Fibroblast of lung (primary cell): Measurements from ENCODE around the gene N4BP3. TPM values are rescaled to one million over a fixed set of nuclear protein-coding genes. Genes with fewer than 3 reads are reported as not detected.

Experiments used
- DNase-seq, 2 donors: peaks; one replicate each; pipeline versions ENCODE4 v3.0.0 to v3.0.0-alpha.2; 2010; ENCODE audit warnings: low read depth in 2 of 2
- H2AFZ ChIP-seq: 2 replicates; pipeline ENCODE4 v1.5.1; 2012; ENCODE audit warnings: low read length, control low read depth, inconsistent platforms
- H3K27ac ChIP-seq: 2 replicates; pipeline ENCODE4 v1.5.1; 2011; ENCODE audit warnings: low read length, control low read depth; ENCODE audit not compliant: insufficient read depth
- H3K27me3 ChIP-seq: 2 replicates; pipeline ENCODE4 v1.5.1; 2011; ENCODE audit warnings: mild to moderate bottlenecking, low read length; ENCODE audit not compliant: control insufficient read depth, insufficient read depth
- H3K36me3 ChIP-seq: 2 replicates; pipeline ENCODE4 v1.5.1; 2011; ENCODE audit warnings: low read length; ENCODE audit not compliant: control insufficient read depth, insufficient read depth
- H3K4me1 ChIP-seq: 2 replicates; pipeline ENCODE4 v1.5.1; 2011; ENCODE audit warnings: low read length; ENCODE audit not compliant: control insufficient read depth, insufficient read depth; ENCODE audit errors: extremely low read depth
- H3K4me2 ChIP-seq: 2 replicates; pipeline ENCODE4 v1.5.1; 2011; ENCODE audit warnings: low read length, control low read depth; ENCODE audit not compliant: insufficient read depth; ENCODE audit errors: extremely low read depth
- H3K4me3 ChIP-seq, 4 experiments: fragments of 200-600 bp in 1 of 4; sonication (generic) in 1 of 4; replicated peaks in 1 of 4; 2 replicates each; pipeline ENCODE4 v1.5.1; 2011 to 2016; ENCODE audit warnings: low read length in 4 of 4, low read depth in 3 of 4, mild to moderate bottlenecking in 3 of 4, control low read depth in 2 of 4, inconsistent platforms in 1 of 4, mixed read lengths in 1 of 4; ENCODE audit not compliant: insufficient read depth in 1 of 4; ENCODE audit errors: control extremely low read depth in 1 of 4
- H3K79me2 ChIP-seq: 2 replicates; pipeline ENCODE4 v1.5.1; 2012; ENCODE audit warnings: mild to moderate bottlenecking, low read length, inconsistent platforms; ENCODE audit not compliant: control insufficient read depth, insufficient read depth
- H3K9ac ChIP-seq: 2 replicates; pipeline ENCODE4 v1.5.1; 2011; ENCODE audit warnings: mild to moderate bottlenecking, low read length, control low read depth; ENCODE audit not compliant: insufficient read depth
- H3K9me3 ChIP-seq: 2 replicates; pipeline ENCODE4 v1.5.1; 2012; ENCODE audit warnings: low read depth, low read length; ENCODE audit not compliant: control insufficient read depth, insufficient read depth
- H4K20me1 ChIP-seq: 2 replicates; pipeline ENCODE4 v1.5.1; 2011; ENCODE audit warnings: low read length; ENCODE audit not compliant: control insufficient read depth, insufficient read depth; ENCODE audit errors: extremely low read depth
- CTCF ChIP-seq, 2 donors: IDR thresholded peaks in 1 of 2; conservative IDR thresholded peaks in 1 of 2; 1 replicate in 1 of 2; 2 replicates in 1 of 2; pipeline ENCODE4 v1.5.1; 2011 to 2012; ENCODE audit warnings: low read length in 2 of 2, control low read depth in 1 of 2, inconsistent platforms in 1 of 2, low read depth in 1 of 2, mild to moderate bottlenecking in 1 of 2
- EZH2 ChIP-seq: IDR thresholded peaks from 2 replicates; pipeline ENCODE4 v1.5.1; 2012; ENCODE audit warnings: low read length, control low read depth, mild to moderate bottlenecking; ENCODE audit errors: missing control alignments
- polyA plus RNA-seq, 2 donors: library from polyadenylated mRNA; depleted of rRNA in 1 of 2; stranded (reverse) in 1 of 2; unstranded in 1 of 2; fragments of >200 nt; gene quantifications; 2 replicates each; pipeline ENCODE4 v1.2.1, GENCODE V29; 2011 to 2012; ENCODE audit warnings: missing spikeins in 1 of 2
- total RNA-seq: library from RNA; depleted of rRNA; stranded (reverse); fragments of >200 nt; gene quantifications from 2 replicates; pipeline ENCODE4 v1.2.1, GENCODE V29; 2014

Gene N4BP3
- total and polyA plus RNA-seq, 2 donors (not counting 1 experiment from before 2014, with no cell fraction given) = 0.19 to 0.83 TPM

- Histone ChIP-seq H3K27me3 (peaks cover 14% of the 10 kb centered on the region), H3K4me1 (peaks cover 2% of the 10 kb centered on the region), H2AFZ (no peak overlapping the region), H3K79me2 (no peaks in the 10 kb centered on the region), H3K4me2 (no peak overlapping the region), H3K9me3 (no peaks in the 10 kb centered on the region), H3K36me3 (no peaks in the 10 kb centered on the region), H4K20me1 (no peaks in the 10 kb centered on the region), H3K4me3 (no peak overlapping the region), H3K27ac (no peak overlapping the region), H3K9ac (no peak overlapping the region)
- no peak for DNase-seq
- TF ChIP-seq EZH2 = no peak
- no peak for TF ChIP-seq CTCF (conservative IDR thresholded peaks at IDR 0.05 in 1 of 2, IDR thresholded peaks at IDR 0.05 in 1 of 2; ENCODE audit: low read depth in 1 of 2, low read length in 2 of 2)
These were observed 31.6 kb upstream of the N4BP3 start for GRCh38 chr5:178081571-178082243.

- Histone ChIP-seq H3K9ac (no peak overlapping the region), H3K79me2 (no peaks in the 10 kb centered on the region), H3K4me2 (no peak overlapping the region), H3K9me3 (no peaks in the 10 kb centered on the region), H3K4me3 (no peak overlapping the region), H3K27ac (no peak overlapping the region), H3K4me1 (no peaks in the 10 kb centered on the region), H4K20me1 (no peaks in the 10 kb centered on the region), H3K27me3 (peaks cover 14% of the 10 kb centered on the region), H3K36me3 (no peaks in the 10 kb centered on the region), H2AFZ (no peak overlapping the region)
- no peak for TF ChIP-seq CTCF (conservative IDR thresholded peaks at IDR 0.05 in 1 of 2, IDR thresholded peaks at IDR 0.05 in 1 of 2; ENCODE audit: low read depth in 1 of 2, low read length in 2 of 2)
- no peak for TF ChIP-seq EZH2
- no peak for DNase-seq
These were observed 29.4 kb upstream of the N4BP3 start for GRCh38 chr5:178083922-178084321.

- TF ChIP-seq EZH2 (no peak), CTCF (conservative IDR thresholded peaks at IDR 0.05 in 1 of 2, IDR thresholded peaks at IDR 0.05 in 1 of 2; ENCODE audit: low read depth in 1 of 2, low read length in 2 of 2) (no peak)
- Histone ChIP-seq H3K27me3 (peaks cover 11% of the 10 kb centered on the region), H3K27ac (no peak overlapping the region), H3K4me1 (no peaks in the 10 kb centered on the region), H3K9me3 (no peaks in the 10 kb centered on the region), H3K9ac (no peak overlapping the region), H3K4me3 (no peak overlapping the region), H3K36me3 (no peaks in the 10 kb centered on the region), H3K79me2 (no peaks in the 10 kb centered on the region), H4K20me1 (no peaks in the 10 kb centered on the region), H2AFZ (no peak overlapping the region), H3K4me2 (no peak overlapping the region)
- no peak for DNase-seq
These were observed 28.0 kb upstream of the N4BP3 start for GRCh38 chr5:178085316-178085715.
